Thyroid gland (tissue), 4 donors: ENCODE data around the gene PADI6.

Experiments
- CTCF ChIP-seq, 6 experiments: fragments of 200-600 bp in 3 of 6; fragments of 450-650 bp in 3 of 6; sonication (generic) in 3 of 6; IDR thresholded peaks; one replicate each; pipeline ENCODE4 v1.5.1; 2016 to 2019; ENCODE audit warnings: antibody characterized with exemption in 6 of 6, mild to moderate bottlenecking in 2 of 6, inconsistent platforms in 1 of 6, moderate library complexity in 1 of 6
- POLR2A ChIP-seq, 2 donors: fragments of 450-650 bp; IDR thresholded peaks; one replicate each; pipeline ENCODE4 v1.6.1; 2017; ENCODE audit warnings: antibody characterized with exemption in 2 of 2, mild to moderate bottlenecking in 2 of 2, moderate library complexity in 1 of 2

DNA sequence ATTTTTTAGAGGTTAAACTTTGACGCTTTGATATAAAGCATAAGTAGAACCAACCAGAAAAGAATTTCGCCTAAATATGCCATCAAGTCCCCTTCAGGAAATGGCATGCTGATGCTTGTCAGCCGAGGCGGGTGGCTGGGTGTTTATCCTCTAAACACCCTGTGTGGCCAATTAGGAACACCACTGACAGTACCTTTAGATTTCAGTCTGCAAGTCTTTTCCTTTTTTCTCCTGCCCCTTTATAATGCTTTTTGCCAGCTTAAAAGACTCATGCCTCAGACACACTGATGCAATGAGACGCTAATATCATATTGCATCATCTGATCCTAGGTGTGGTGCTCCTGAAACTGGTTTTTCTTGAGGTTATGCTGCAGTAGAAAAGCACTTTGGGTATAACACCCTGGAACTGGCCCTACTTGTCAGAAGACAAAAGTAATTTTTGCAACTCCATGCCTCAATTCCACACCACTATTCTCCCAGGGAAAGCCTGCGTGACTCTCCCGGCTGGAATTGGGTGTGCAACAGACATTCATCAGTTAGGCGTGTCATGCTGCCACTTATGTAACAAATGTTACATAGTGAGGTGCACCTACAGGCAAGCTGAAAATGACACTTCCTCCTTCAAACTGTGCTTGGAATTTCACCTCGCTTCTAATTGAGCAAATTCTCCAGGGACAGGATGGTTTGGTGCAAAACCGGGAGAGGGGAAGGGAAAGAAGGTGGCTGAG, 69.4 kb downstream of the PADI6 start:
- no peak for TF ChIP-seq CTCF (IDR thresholded peaks at IDR 0.05)
- no peak for TF ChIP-seq POLR2A (IDR thresholded peaks at IDR 0.05)
